Body of pancreas (tissue), 4 donors: ENCODE results near the gene ADGRF1. TPM values are rescaled to one million over a fixed set of nuclear protein-coding genes. Genes with fewer than 3 reads are reported as not detected.
A peak's percentile ranks its signal among the peaks of the same experiment; 100 is the strongest.

Experiments
- ATAC-seq: fragments of 150-250 bp; one replicate; pipeline ENCODE4 v1.9.1; 2016
- DNase-seq, 4 donors: peaks; one replicate each; pipeline ENCODE4 v3.0.0-alpha.2; 2019
- H3K27ac ChIP-seq, 4 donors: fragments of 200-600 bp; sonication (generic); 1 replicate in 3 of 4; 2 replicates in 1 of 4; pipeline versions ENCODE4 v1.5.1 to v1.6.1; 2016 to 2019; ENCODE audit warnings: mild to moderate bottlenecking in 1 of 4, mixed read lengths in 1 of 4, moderate library complexity in 1 of 4
- H3K27me3 ChIP-seq, 2 donors: fragments of 200-600 bp; sonication (generic); one replicate each; pipeline ENCODE4 v1.6.0; 2016; ENCODE audit warnings: mild to moderate bottlenecking in 1 of 2
- H3K36me3 ChIP-seq, 2 donors: fragments of 200-600 bp; sonication (generic); replicated peaks in 1 of 2; 2 replicates each; pipeline ENCODE4 v1.5.1; 2016; ENCODE audit warnings: low read depth in 2 of 2; ENCODE audit not compliant: insufficient read depth in 1 of 2
- H3K4me1 ChIP-seq: fragments of 200-600 bp; sonication (generic); one replicate; pipeline ENCODE4 v1.6.0; 2016
- H3K4me3 ChIP-seq, 2 donors: fragments of 200-600 bp; sonication (generic); 1 replicate in 1 of 2; 2 replicates in 1 of 2; pipeline ENCODE4 v1.5.1; 2016 to 2019
- H3K9me3 ChIP-seq, 3 donors: fragments of 200-600 bp; sonication (generic); 1 replicate in 2 of 3; 2 replicates in 1 of 3; pipeline ENCODE4 v1.5.1; 2016
- CTCF ChIP-seq, 7 experiments: fragments of 450-650 bp in 4 of 7; fragments of 200-600 bp in 3 of 7; sonication (generic) in 3 of 7; IDR thresholded peaks; one replicate each; pipeline ENCODE4 v1.5.1; 2016 to 2019; ENCODE audit warnings: antibody characterized with exemption in 7 of 7
- POLR2A ChIP-seq, 3 donors: fragments of 450-650 bp; IDR thresholded peaks; one replicate each; pipeline ENCODE4 v1.6.1; 2016; ENCODE audit warnings: antibody characterized with exemption in 3 of 3, mild to moderate bottlenecking in 2 of 3
- WGBS, 2 donors: methylation state at CpG; one replicate each; pipeline ENCODE4 v1.1.5; 2017; 5-methylcytosine and 5-hydroxymethylcytosine counted together
- intact Hi-C: fragments of 100-400 bp; cut with DNase I; formaldehyde crosslinking; loops from one replicate; pipeline ENCODE4 v1.15.1; 2023
- total RNA-seq, 2 donors: library from RNA; depleted of rRNA; stranded (reverse); fragments of >200 nt; gene quantifications; one replicate each; pipeline ENCODE4 v1.1.0, GENCODE V29; 2016

ADGRF1 gene
- total RNA-seq, 2 donors from 2014 or later, result 0.52 TPM; not detected in 1

GRCh38 chr6:46948699-46949098 is 93.4 kb downstream of the ADGRF1 start:
- H3K27me3 ChIP-seq, result no peaks in the 10 kb centered on the region
- no peaks in the 10 kb centered on the region for H3K9me3 ChIP-seq
- DNase-seq (no peak), ATAC-seq (peak; percentile 35)
- no peak overlapping the region for H3K4me3 ChIP-seq
- no peak for TF ChIP-seq POLR2A (IDR thresholded peaks at IDR 0.05)
- TF ChIP-seq CTCF (IDR thresholded peaks at IDR 0.05), result no peak
- H3K4me1 ChIP-seq, result no peaks in the 10 kb centered on the region
- WGBS, 2 donors, result 86 to 96% methylated on average over 8 of the region's 8 CpGs
- peak overlapping the region in 1 of 4 donors; percentile 8 for H3K27ac ChIP-seq
- H3K36me3 ChIP-seq, result no peaks in the 10 kb centered on the region
- intact Hi-C loops, result no loop called here

Other genes with a start within 250 kb of the ADGRF1 start
- gene MEP1A, start 248.9 kb downstream of the ADGRF1 start, total RNA-seq, result not detected
- gene ADGRF5, start 120.4 kb downstream of the ADGRF1 start, total RNA-seq, result 1 to 10 TPM; 4.9 to 6.5 TPM